GM12892 (cell line): ENCODE data around the gene SGTA.

ENCODE experiments used
- POLR2AphosphoS5 ChIP-seq: IDR thresholded peaks from 2 replicates; pipeline ENCODE4 v1.6.1; 2011; ENCODE audit warnings: low read depth, low read length, control low read depth
- TAF1 ChIP-seq: IDR thresholded peaks from 2 replicates; pipeline ENCODE4 v1.6.1; 2011; ENCODE audit warnings: low read depth, mild to moderate bottlenecking, control low read depth, low read length, borderline replicate concordance

GRCh38 chr19:2722541-2723344 is 60.3 kb downstream of the SGTA start:
- no peak for TF ChIP-seq POLR2AphosphoS5
- no peak for TF ChIP-seq TAF1
